Esophagus muscularis mucosa (tissue), 4 donors: ENCODE data around the gene TOLLIP. TPM values are rescaled to one million over a fixed set of nuclear protein-coding genes. Genes with fewer than 3 reads are reported as not detected.
A peak's percentile ranks its signal among the peaks of the same experiment; 100 is the strongest.
"Not testable (repeated sequence)": the region's sequence is repeated elsewhere in the genome, so short reads cannot be mapped to it uniquely, and the experiment has no call there.

ENCODE experiments used
- DNase-seq: peaks from one replicate; pipeline ENCODE4 v3.0.0-alpha.2; 2017; ENCODE audit errors: extremely low spot score
- H3K27ac ChIP-seq, 4 donors: fragments of 200-600 bp; sonication (generic); replicated peaks in 1 of 4; 1 replicate in 3 of 4; 2 replicates in 1 of 4; pipeline ENCODE4 v1.5.1; 2016 to 2019; ENCODE audit warnings: mild to moderate bottlenecking in 1 of 4
- H3K27me3 ChIP-seq, 4 donors: fragments of 200-600 bp; sonication (generic); one replicate each; pipeline versions ENCODE4 v1.5.1 to v1.6.0; 2016 to 2019
- H3K36me3 ChIP-seq, 4 donors: fragments of 200-600 bp; sonication (generic); one replicate each; pipeline ENCODE4 v1.5.1; 2016 to 2019
- H3K4me1 ChIP-seq, 4 donors: fragments of 200-600 bp; sonication (generic); one replicate each; pipeline ENCODE4 v1.5.1; 2016 to 2019
- H3K4me3 ChIP-seq, 4 donors: fragments of 200-600 bp; sonication (generic); 1 replicate in 2 of 4; 2 replicates in 2 of 4; pipeline ENCODE4 v1.5.1; 2016 to 2019; ENCODE audit warnings: mild to moderate bottlenecking in 4 of 4, moderate library complexity in 1 of 4
- H3K9me3 ChIP-seq, 4 donors: fragments of 200-600 bp; sonication (generic); 1 replicate in 3 of 4; 2 replicates in 1 of 4; pipeline ENCODE4 v1.5.1; 2016 to 2019
- CTCF ChIP-seq, 3 experiments: fragments of 200-600 bp in 2 of 3; fragments of 450-650 bp in 1 of 3; sonication (generic) in 2 of 3; IDR thresholded peaks; one replicate each; pipeline ENCODE4 v1.5.1; 2017 to 2019; ENCODE audit warnings: antibody characterized with exemption in 3 of 3, mild to moderate bottlenecking in 2 of 3, moderate library complexity in 1 of 3
- EP300 ChIP-seq: sonication (generic); formaldehyde crosslinking; IDR thresholded peaks from one replicate; pipeline ENCODE4 v1.6.1; 2017; ENCODE audit warnings: antibody characterized with exemption
- POLR2A ChIP-seq: fragments of 450-650 bp; IDR thresholded peaks from one replicate; pipeline ENCODE4 v1.6.1; 2017; ENCODE audit warnings: antibody characterized with exemption, moderate library complexity, mild to moderate bottlenecking, low read depth
- POLR2AphosphoS5 ChIP-seq, 2 donors: sonication (generic); formaldehyde crosslinking; IDR thresholded peaks; one replicate each; pipeline ENCODE4 v1.6.1; 2017; ENCODE audit warnings: antibody characterized with exemption in 2 of 2
- WGBS: methylation state at CpG from one replicate; pipeline ENCODE4 v1.1.5; 2018; 5-methylcytosine and 5-hydroxymethylcytosine counted together
- intact Hi-C: fragments of 100-400 bp; cut with DNase I; formaldehyde crosslinking; loops from one replicate; pipeline ENCODE4 v1.15.1; 2023
- total RNA-seq, 4 donors: library from RNA; depleted of rRNA; stranded (reverse); fragments of >200 nt; gene quantifications; one replicate each; pipeline versions ENCODE4 v1.1.0 to v1.2.1, GENCODE V29; 2016

TOLLIP gene
- total RNA-seq, 4 donors from 2014 or later = 33.2 to 71.6 (median 58.6) TPM

GRCh38 chr11:1342946-1343345, 33.5 kb upstream of the TOLLIP start:
- no peaks in the 10 kb centered on the region for H3K9me3 ChIP-seq
- H3K4me3 ChIP-seq = no peak overlapping the region
- DNase-seq = no peak
- intact Hi-C loops = no loop called here
- H3K27ac ChIP-seq = no peak overlapping the region
- TF ChIP-seq POLR2A (no peak), POLR2AphosphoS5 (IDR thresholded peaks at IDR 0.05) (no peak), CTCF (IDR thresholded peaks at IDR 0.05) (no peak), EP300 (no peak)
- WGBS = 93% methylated on average over 10 of the region's 10 CpGs
- peaks cover 0 to 6% (median 1%) of the 10 kb centered on the region in 4 donors for H3K4me1 ChIP-seq
- H3K36me3 ChIP-seq = no peaks in the 10 kb centered on the region
- no peaks in the 10 kb centered on the region for H3K27me3 ChIP-seq

- Histone ChIP-seq H3K9me3 (no peaks in the 10 kb centered on the region), H3K4me1 (peaks cover 2 to 13% (median 8%) of the 10 kb centered on the region in 4 donors), H3K4me3 (no peak overlapping the region), H3K27ac (no peak overlapping the region), H3K36me3 (no peaks in the 10 kb centered on the region), H3K27me3 (no peaks in the 10 kb centered on the region)
- intact Hi-C loops = no loop called here
- no peak for DNase-seq
- TF ChIP-seq POLR2A (no peak), EP300 (no peak), POLR2AphosphoS5 (IDR thresholded peaks at IDR 0.05) (no peak)
- 37% methylated on average over 17 of the region's 17 CpGs for WGBS
Observed at GRCh38 chr11:1341928-1342524, 32.6 kb upstream of the TOLLIP start.

GRCh38 chr11:1341226-1341625, 31.8 kb upstream of the TOLLIP start:
- intact Hi-C loops, H3K36me3 ChIP-seq, H3K27me3 ChIP-seq, H3K27ac ChIP-seq, H3K9me3 ChIP-seq, DNase-seq, H3K4me3 ChIP-seq: not testable (repeated sequence)
- 77% methylated on average over 10 of the region's 10 CpGs for WGBS
- peaks cover 6 to 19% (median 13%) of the 10 kb centered on the region in 4 donors for H3K4me1 ChIP-seq

GRCh38 chr11:1340111-1340510, 30.7 kb upstream of the TOLLIP start:
- no peaks in the 10 kb centered on the region for H3K36me3 ChIP-seq
- H3K27me3 ChIP-seq = no peaks in the 10 kb centered on the region
- H3K4me3 ChIP-seq = no peak overlapping the region
- intact Hi-C loops = no loop called here
- TF ChIP-seq POLR2AphosphoS5 (IDR thresholded peaks at IDR 0.05) = no peak
- TF ChIP-seq POLR2A = no peak
- no peak for TF ChIP-seq EP300
- TF ChIP-seq CTCF (IDR thresholded peaks at IDR 0.05) = no peak
- DNase-seq = peak; percentile 86
- peaks cover 17 to 30% (median 24%) of the 10 kb centered on the region in 4 donors for H3K4me1 ChIP-seq
- no peak overlapping the region for H3K27ac ChIP-seq
- H3K9me3 ChIP-seq = no peaks in the 10 kb centered on the region
- 84% methylated on average over 12 of the region's 12 CpGs for WGBS

- WGBS = 79% methylated on average over 15 of the region's 15 CpGs
- peak; percentile 91 for DNase-seq
- Histone ChIP-seq H3K4me1 (peaks cover 17 to 32% (median 28%) of the 10 kb centered on the region in 4 donors), H3K36me3 (no peaks in the 10 kb centered on the region), H3K4me3 (no peak overlapping the region), H3K27me3 (no peaks in the 10 kb centered on the region), H3K27ac (no peak overlapping the region), H3K9me3 (no peaks in the 10 kb centered on the region)
- TF ChIP-seq CTCF (IDR thresholded peaks at IDR 0.05) (no peak), POLR2A (no peak), EP300 (no peak), POLR2AphosphoS5 (IDR thresholded peaks at IDR 0.05) (no peak)
- intact Hi-C loops = loop anchor here (5.0 to 10.0 kb wide), 3 partner anchors 42 to 74 kb away; no protein-coding TSS in a partner anchor
Observed at GRCh38 chr11:1339066-1339675, 29.7 kb upstream of the TOLLIP start.
